NB4 (cell line): ENCODE results near the gene ANTKMT.
A peak's percentile ranks its signal among the peaks of the same experiment; 100 is the strongest.

Source experiments
- DNase-seq: peaks from one replicate; pipeline ENCODE4 v3.0.0; 2010; ENCODE audit warnings: low read depth
- H3K4me3 ChIP-seq: one replicate; pipeline ENCODE4 v1.5.1; 2011; ENCODE audit warnings: mild to moderate bottlenecking, low read depth, low read length, moderate library complexity
- CTCF ChIP-seq: IDR thresholded peaks from one replicate; pipeline ENCODE4 v1.5.1; 2012; ENCODE audit warnings: low read depth, low read length
- MYC ChIP-seq: IDR thresholded peaks from 2 replicates; pipeline ENCODE4 v1.6.1; 2011; ENCODE audit warnings: low read depth, low read length
- POLR2A ChIP-seq: IDR thresholded peaks from 2 replicates; pipeline ENCODE4 v1.6.1; 2011; ENCODE audit warnings: mild to moderate bottlenecking; ENCODE audit not compliant: insufficient read length; ENCODE audit errors: extremely low read depth
- TF ChIP-seq, protein P1 (sequence below): IDR thresholded peaks from 2 replicates; pipeline ENCODE4 v1.6.1; 2011; ENCODE audit warnings: low read depth, low read length

Gene ANTKMT

GRCh38 chr16:698911-699671 is 21.9 kb upstream of the ANTKMT start:
- TF ChIP-seq MYC (no peak), CTCF (no peak), POLR2A (no peak)
- TF ChIP-seq, protein P1, sequence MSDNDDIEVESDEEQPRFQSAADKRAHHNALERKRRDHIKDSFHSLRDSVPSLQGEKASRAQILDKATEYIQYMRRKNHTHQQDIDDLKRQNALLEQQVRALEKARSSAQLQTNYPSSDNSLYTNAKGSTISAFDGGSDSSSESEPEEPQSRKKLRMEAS = no peak
- DNase-seq = no peak
- no peak overlapping the region for H3K4me3 ChIP-seq

DNA sequence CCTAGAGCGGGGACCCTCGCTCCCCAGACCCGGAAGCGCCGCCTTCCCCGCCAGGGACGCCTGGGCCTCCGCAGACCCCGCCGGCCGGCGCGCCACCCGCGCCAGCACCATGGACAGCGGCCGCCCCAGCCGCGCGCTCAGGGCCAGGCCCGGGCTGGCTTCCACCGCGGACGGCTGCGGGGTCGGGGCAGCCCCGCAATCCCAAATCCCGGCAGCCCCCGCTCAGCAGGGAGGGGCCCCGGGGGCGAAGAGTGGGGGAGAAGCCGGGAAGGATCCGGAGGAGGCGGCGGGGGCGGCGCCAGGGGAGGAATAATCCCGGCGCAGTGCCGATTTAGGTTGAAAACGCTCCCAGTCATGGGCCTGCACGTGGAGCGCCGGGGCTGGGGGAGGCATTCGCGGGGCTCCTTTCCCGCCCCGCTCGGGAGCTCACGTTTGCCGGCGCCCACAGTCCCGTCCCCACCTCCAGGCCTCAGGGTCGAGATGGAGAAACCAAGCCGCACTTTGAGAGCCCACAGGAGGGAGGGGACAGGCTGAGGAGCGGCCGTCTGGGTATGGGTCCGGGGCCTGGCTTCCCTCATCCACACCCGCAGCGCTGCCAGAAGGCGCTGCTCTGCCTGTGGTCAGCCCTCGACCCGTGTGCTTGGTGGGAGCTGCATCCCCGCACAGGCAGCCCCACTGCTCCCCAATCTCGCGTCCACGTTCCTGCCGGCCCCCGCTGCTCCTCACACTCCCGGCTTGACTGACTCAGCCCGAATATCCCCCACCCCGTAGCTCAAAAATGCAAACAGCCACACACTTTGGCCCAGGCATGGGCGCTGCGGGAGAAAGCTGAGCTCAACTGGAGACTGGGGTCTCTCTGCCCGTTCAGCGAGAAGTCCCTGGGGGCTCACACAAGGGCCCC is 20.0 kb upstream of the ANTKMT start:
- H3K4me3 ChIP-seq = no peak overlapping the region
- TF ChIP-seq, protein P1 = no peak
- no peak for TF ChIP-seq POLR2A
- no peak for TF ChIP-seq MYC
- TF ChIP-seq CTCF = no peak
- DNase-seq = no peak

GRCh38 chr16:702341-702740 is 18.6 kb upstream of the ANTKMT start:
- no peak for TF ChIP-seq POLR2A
- TF ChIP-seq, protein P1 = no peak
- no peak for TF ChIP-seq MYC
- TF ChIP-seq CTCF = no peak
- H3K4me3 ChIP-seq = no peak overlapping the region
- no peak for DNase-seq

DNA sequence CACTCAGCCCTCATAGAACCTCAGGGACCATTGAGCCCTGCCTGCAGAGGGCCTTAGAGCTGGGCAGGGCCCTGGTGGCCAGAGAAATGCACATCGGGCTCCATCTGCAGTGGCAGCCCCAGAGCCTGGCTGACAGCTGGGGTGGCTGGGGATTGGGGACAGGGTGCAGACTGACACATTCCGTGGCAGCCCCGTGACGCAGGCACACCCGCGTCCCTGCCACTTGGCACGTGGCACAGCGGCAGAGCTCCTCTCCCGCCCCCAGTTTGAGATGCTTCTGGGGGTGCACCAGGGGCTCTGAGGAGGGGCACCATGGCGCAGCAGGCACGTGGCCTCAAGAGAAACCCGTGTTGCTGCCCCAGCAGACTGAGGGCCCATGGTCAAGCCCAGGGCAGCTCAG is 17.5 kb upstream of the ANTKMT start:
- no peak for DNase-seq
- H3K4me3 ChIP-seq = no peak overlapping the region
- TF ChIP-seq CTCF (peak; percentile 0), MYC (no peak), POLR2A (no peak)
- TF ChIP-seq, protein P1 = no peak

GRCh38 chr16:704047-704446 is 16.9 kb upstream of the ANTKMT start:
- no peak overlapping the region for H3K4me3 ChIP-seq
- no peak for TF ChIP-seq MYC
- DNase-seq = no peak
